HG03460 (cell line): ENCODE results near the gene SLC22A31.
"Not testable (repeated sequence)": the region's sequence is repeated elsewhere in the genome, so short reads cannot be mapped to it uniquely, and the experiment has no call there.

Experiments
- ATAC-seq: cut with Tn5 transposase; IDR thresholded peaks from one replicate; pipeline ENCODE4 v1.9.1; 2021; ENCODE audit not compliant: unreplicated experiment

SLC22A31 gene

GRCh38 chr16:89167425-89167941 is 32.9 kb downstream of the SLC22A31 start:
- ATAC-seq: no peak

- no peak for ATAC-seq
These were observed 33.5 kb downstream of the SLC22A31 start for GRCh38 chr16:89166696-89167424.

- ATAC-seq: not testable (repeated sequence)
These were observed 34.7 kb downstream of the SLC22A31 start for GRCh38 chr16:89165681-89165979.

GRCh38 chr16:89164847-89165680 is 35.3 kb downstream of the SLC22A31 start:
- no peak for ATAC-seq

GRCh38 chr16:89164436-89164835 is 35.9 kb downstream of the SLC22A31 start:
- ATAC-seq: no peak

- ATAC-seq: no peak
These were observed 37.0 kb downstream of the SLC22A31 start for GRCh38 chr16:89163297-89163696.

- ATAC-seq: no peak
These were observed 38.3 kb downstream of the SLC22A31 start for GRCh38 chr16:89161763-89162713.

- no peak for ATAC-seq
These were observed 39.2 kb downstream of the SLC22A31 start for GRCh38 chr16:89160977-89161701.

- no peak for ATAC-seq
These were observed 40.4 kb downstream of the SLC22A31 start for GRCh38 chr16:89159850-89160354.

GRCh38 chr16:89159066-89159849 is 41.1 kb downstream of the SLC22A31 start:
- ATAC-seq: no peak

- no peak for ATAC-seq
These were observed 42.6 kb downstream of the SLC22A31 start for GRCh38 chr16:89157778-89158177.

- ATAC-seq: no peak
These were observed 43.3 kb downstream of the SLC22A31 start for GRCh38 chr16:89156740-89157645.

- ATAC-seq: no peak
These were observed 44.2 kb downstream of the SLC22A31 start for GRCh38 chr16:89155851-89156739.

- ATAC-seq: no peak
These were observed 45.1 kb downstream of the SLC22A31 start for GRCh38 chr16:89155184-89155679.

GRCh38 chr16:89154390-89155183 is 45.8 kb downstream of the SLC22A31 start:
- ATAC-seq: no peak

- no peak for ATAC-seq
These were observed 46.5 kb downstream of the SLC22A31 start for GRCh38 chr16:89153848-89154271.
